ENCODE data around the gene DIPK2A.

Gene DIPK2A

GRCh38 chr3:143971359-143972154 lies at the start of gene DIPK2A:
TSS of gene DIPK2A (plus strand) at chr3:143971823. CDS start at chr3:143972333, 510 bp downstream.
- DNase-seq: peak; percentile 95

GRCh38 chr3:143924522-143925285 lies 46.9 kb upstream of the DIPK2A start:
- DNase-seq: no peak

- DNase-seq: no peak
Measured at GRCh38 chr3:143928056-143928455, 43.6 kb upstream of the DIPK2A start.

- no peak for DNase-seq
Measured at GRCh38 chr3:143928541-143929255, 42.9 kb upstream of the DIPK2A start.

GRCh38 chr3:143934791-143935190 lies 36.8 kb upstream of the DIPK2A start:
- no peak for DNase-seq

- DNase-seq: no peak
Measured at GRCh38 chr3:143935678-143936077, 35.9 kb upstream of the DIPK2A start.

- no peak for DNase-seq
Measured at GRCh38 chr3:143950810-143951209, 20.8 kb upstream of the DIPK2A start.

GRCh38 chr3:143951351-143951971 lies 20.2 kb upstream of the DIPK2A start:
- DNase-seq: no peak

- DNase-seq: no peak
Measured at GRCh38 chr3:143952569-143953072, 19.0 kb upstream of the DIPK2A start.

GRCh38 chr3:143955113-143955512 lies 16.5 kb upstream of the DIPK2A start:
- DNase-seq: no peak

GRCh38 chr3:143956838-143957237 lies 14.8 kb upstream of the DIPK2A start:
- no peak for DNase-seq

- DNase-seq: no peak
Measured at GRCh38 chr3:143957453-143957852, 14.2 kb upstream of the DIPK2A start.

- DNase-seq: no peak
Measured at GRCh38 chr3:143958966-143959365, 12.7 kb upstream of the DIPK2A start.

- DNase-seq: no peak
Measured at GRCh38 chr3:143961342-143961741, 10.3 kb upstream of the DIPK2A start.

- DNase-seq: no peak
Measured at GRCh38 chr3:143963946-143964345, 7.7 kb upstream of the DIPK2A start.

- peak; percentile 58 for DNase-seq
Measured at GRCh38 chr3:143970773-143971358, 757 bp upstream of the DIPK2A start.

GRCh38 chr3:143972155-143972504 lies 507 bp downstream of the DIPK2A start:
- peak; percentile 71 for DNase-seq

GRCh38 chr3:143972505-143973258 lies 1.1 kb downstream of the DIPK2A start:
- DNase-seq: no peak

- DNase-seq: no peak
Measured at GRCh38 chr3:143973259-143974021, 1.8 kb downstream of the DIPK2A start.

GRCh38 chr3:143974271-143975238 lies 2.9 kb downstream of the DIPK2A start:
- no peak for DNase-seq
